ENCODE results near the gene CNNM4.

The CNNM4 gene

GRCh38 chr2:96753661-96754282 lies 6.9 kb upstream of the CNNM4 start:
- TF ChIP-seq CTCF (IDR thresholded peaks at IDR 0.05; ENCODE audit: unreplicated experiment in 3 of 3): no peak
- H3K9me3 Mint-ChIP-seq: no peaks in the 10 kb centered on the region
- no peak overlapping the region for H3K27ac Mint-ChIP-seq
- H3K36me3 Mint-ChIP-seq (ENCODE audit: low read depth): no peaks in the 10 kb centered on the region
- peaks cover 12% of the 10 kb centered on the region for H3K27me3 Mint-ChIP-seq (ENCODE audit: low read depth)
- H3K4me3 Mint-ChIP-seq: no peak overlapping the region
- H3K4me1 Mint-ChIP-seq: no peaks in the 10 kb centered on the region

- Mint-ChIP-seq H3K36me3 (ENCODE audit: low read depth) (no peaks in the 10 kb centered on the region), H3K27me3 (ENCODE audit: low read depth) (peaks cover 12% of the 10 kb centered on the region), H3K4me1 (peaks cover 1% of the 10 kb centered on the region), H3K9me3 (no peaks in the 10 kb centered on the region), H3K4me3 (no peak overlapping the region), H3K27ac (no peak overlapping the region)
- TF ChIP-seq CTCF (IDR thresholded peaks at IDR 0.05; ENCODE audit: unreplicated experiment in 3 of 3): no peak
Observed at GRCh38 chr2:96754317-96754716, 6.4 kb upstream of the CNNM4 start.

- no peaks in the 10 kb centered on the region for H3K9me3 Mint-ChIP-seq
- no peak for TF ChIP-seq CTCF (IDR thresholded peaks at IDR 0.05; ENCODE audit: unreplicated experiment in 3 of 3)
- peaks cover 15% of the 10 kb centered on the region for H3K4me1 Mint-ChIP-seq
- H3K36me3 Mint-ChIP-seq (ENCODE audit: low read depth): no peaks in the 10 kb centered on the region
- H3K27ac Mint-ChIP-seq: no peak overlapping the region
- H3K27me3 Mint-ChIP-seq (ENCODE audit: low read depth): peaks cover 7% of the 10 kb centered on the region
- H3K4me3 Mint-ChIP-seq: no peak overlapping the region
Observed at GRCh38 chr2:96756788-96757476, 3.8 kb upstream of the CNNM4 start.

DNA sequence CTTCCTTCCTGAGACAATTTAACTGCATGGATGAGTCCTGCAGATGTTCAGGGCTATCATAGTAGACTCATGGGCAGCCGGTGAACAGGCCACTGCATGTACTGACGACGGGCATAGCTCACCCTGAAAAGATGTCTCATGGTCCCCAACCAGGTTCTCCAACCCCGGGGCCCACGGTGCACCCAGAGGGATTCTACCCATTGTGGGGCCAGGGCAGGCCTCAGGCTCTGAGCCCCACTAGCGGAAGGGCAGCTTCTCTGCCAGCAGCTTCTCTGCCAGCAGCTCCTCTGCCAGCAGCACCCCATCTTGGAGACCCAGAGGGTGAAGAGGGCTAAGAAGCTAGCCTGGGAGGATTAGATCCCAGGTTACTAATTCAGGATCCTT lies 3.2 kb upstream of the CNNM4 start:
- Mint-ChIP-seq H3K27me3 (ENCODE audit: low read depth) (peaks cover 7% of the 10 kb centered on the region), H3K4me3 (no peak overlapping the region), H3K27ac (no peak overlapping the region), H3K9me3 (no peaks in the 10 kb centered on the region), H3K4me1 (peaks cover 20% of the 10 kb centered on the region), H3K36me3 (ENCODE audit: low read depth) (no peaks in the 10 kb centered on the region)
- no peak for TF ChIP-seq CTCF (IDR thresholded peaks at IDR 0.05; ENCODE audit: unreplicated experiment in 3 of 3)

DNA sequence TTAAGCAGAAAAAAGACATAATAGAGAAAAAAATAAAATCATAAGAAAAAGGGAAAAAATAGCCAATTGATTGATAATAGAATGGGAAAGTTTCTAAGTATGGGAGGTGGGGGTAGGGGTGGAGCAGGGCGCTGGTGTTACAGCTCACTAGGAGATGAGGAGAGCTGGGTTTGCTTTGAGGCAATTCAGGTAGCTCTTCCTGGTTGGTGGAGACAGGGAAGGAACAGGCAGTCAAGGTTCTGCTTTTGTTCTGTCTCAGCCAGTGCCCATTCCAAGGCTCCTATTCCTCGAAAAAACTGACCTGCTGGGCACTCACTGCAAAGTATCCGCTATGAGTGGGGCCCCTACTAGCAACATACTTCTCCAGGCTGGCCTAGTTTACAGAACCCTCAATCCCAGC lies 1.7 kb upstream of the CNNM4 start:
- Mint-ChIP-seq H3K9me3 (no peaks in the 10 kb centered on the region), H3K4me3 (peak overlapping the region in 2 of 3 experiments; percentile 50 to 60), H3K27me3 (ENCODE audit: low read depth) (peaks cover 5% of the 10 kb centered on the region), H3K36me3 (ENCODE audit: low read depth) (no peaks in the 10 kb centered on the region), H3K27ac (peak overlapping the region in 2 of 3 experiments; percentile 50 to 65), H3K4me1 (peaks cover 35% of the 10 kb centered on the region)
- TF ChIP-seq CTCF (IDR thresholded peaks at IDR 0.05; ENCODE audit: unreplicated experiment in 3 of 3): no peak

GRCh38 chr2:96759548-96759947 lies 1.2 kb upstream of the CNNM4 start:
- Mint-ChIP-seq H3K4me3 (peak overlapping the region; percentile 4 to 86 (median 86)), H3K9me3 (no peaks in the 10 kb centered on the region), H3K4me1 (peaks cover 41% of the 10 kb centered on the region), H3K36me3 (ENCODE audit: low read depth) (no peaks in the 10 kb centered on the region), H3K27ac (peak overlapping the region; percentile 50 to 65 (median 65)), H3K27me3 (ENCODE audit: low read depth) (peaks cover under 1% of the 10 kb centered on the region)
- no peak for TF ChIP-seq CTCF (IDR thresholded peaks at IDR 0.05; ENCODE audit: unreplicated experiment in 3 of 3)

Data from nephron (organoid).